ENCODE measurements around the gene CCT3. TPM values are rescaled to one million over a fixed set of nuclear protein-coding genes. Genes with fewer than 3 reads are reported as not detected.

CCT3 gene
- total and polyA plus RNA-seq, 12 donors = 108 to 505 (median 258) TPM

GRCh38 chr1:156286061-156286460 lies 52.0 kb downstream of the CCT3 start:
- DNase-seq = no peak
- H3K27ac ChIP-seq = no peak overlapping the region
- no peak overlapping the region for H3K4me3 ChIP-seq
- peaks cover 0 to 4% of the 10 kb centered on the region in 2 donors for H3K36me3 ChIP-seq (replicated peaks in 1 of 2)
- WGBS, 4 donors = 91 to 96% (median 94%) methylated on average over 8 of the region's 8 CpGs
- peaks cover 13 to 23% of the 10 kb centered on the region in 2 donors for H3K4me1 ChIP-seq (replicated peaks in 1 of 2)
- intact Hi-C loops (cut with DNase I) = no loop called here
- no peaks in the 10 kb centered on the region for H3K27me3 ChIP-seq
- H3K9me3 ChIP-seq (replicated peaks in 1 of 3) = no peaks in the 10 kb centered on the region
- TF ChIP-seq CTCF (IDR thresholded peaks at IDR 0.05) (no peak), POLR2A (IDR thresholded peaks at IDR 0.05) (no peak)

- Histone ChIP-seq H3K4me1 (replicated peaks in 1 of 2) (peaks cover 16 to 26% of the 10 kb centered on the region in 2 donors), H3K36me3 (replicated peaks in 1 of 2) (peaks cover 0 to 4% of the 10 kb centered on the region in 2 donors), H3K27ac (no peak overlapping the region), H3K9me3 (replicated peaks in 1 of 3) (no peaks in the 10 kb centered on the region), H3K4me3 (no peak overlapping the region), H3K27me3 (no peaks in the 10 kb centered on the region)
- intact Hi-C loops (cut with DNase I) = no loop called here
- no peak for TF ChIP-seq POLR2A (IDR thresholded peaks at IDR 0.05)
- TF ChIP-seq CTCF (IDR thresholded peaks at IDR 0.05) = no peak
- DNase-seq = no peak
- WGBS, 4 donors = 89 to 100% (median 94%) methylated on average over 3 to 21 of the region's 21 CpGs
Measured at GRCh38 chr1:156285437-156285836, 52.7 kb downstream of the CCT3 start.

- WGBS, 4 donors = 53 to 78% (median 72%) methylated on average over 4 of the region's 4 CpGs
Measured at GRCh38 chr1:156284757-156285156, 53.3 kb downstream of the CCT3 start.

GRCh38 chr1:156284112-156284511 lies 54.0 kb downstream of the CCT3 start, which contains the start of gene TMEM79:
Gene TMEM79, plus strand, starts transcription at chr1:156284325. Its CDS starts 902 bp downstream, at chr1:156285227.
- Histone ChIP-seq H3K4me3 (peak within 1 kb of the TSS in 3 of 4 donors; percentile 53 to 79 (median 78)), H3K27ac (peak within 1 kb of the TSS in 3 of 5 donors; percentile 82 to 90 (median 86)), H3K36me3 (replicated peaks in 1 of 2) (no peaks in the 10 kb centered on the region), H3K27me3 (no peaks in the 10 kb centered on the region), H3K9me3 (replicated peaks in 1 of 3) (no peaks in the 10 kb centered on the region), H3K4me1 (replicated peaks in 1 of 2) (peaks cover 16 to 26% of the 10 kb centered on the region in 2 donors)
- intact Hi-C loops (cut with DNase I) = no loop called here
- 88 to 92% (median 91%) methylated on average over 7 of the region's 7 CpGs for WGBS, 4 donors
- TF ChIP-seq CTCF (IDR thresholded peaks at IDR 0.05) = no peak
- no peak for TF ChIP-seq POLR2A (IDR thresholded peaks at IDR 0.05)
- DNase-seq = no peak

More at GRCh38 chr1:156284757-156285156, 53.3 kb downstream of the CCT3 start:
- Histone ChIP-seq H3K9me3 (replicated peaks in 1 of 3) (no peaks in the 10 kb centered on the region), H3K36me3 (replicated peaks in 1 of 2) (peaks cover 0 to 4% of the 10 kb centered on the region in 2 donors), H3K27me3 (no peaks in the 10 kb centered on the region), H3K4me3 (no peak overlapping the region), H3K27ac (no peak overlapping the region), H3K4me1 (replicated peaks in 1 of 2) (peaks cover 16 to 26% of the 10 kb centered on the region in 2 donors)
- TF ChIP-seq POLR2A (IDR thresholded peaks at IDR 0.05) (no peak), CTCF (IDR thresholded peaks at IDR 0.05) (no peak)
- intact Hi-C loops (cut with DNase I) = no loop called here
- DNase-seq = no peak

All from adrenal gland (tissue), 12 donors.